GM12878 (cell line): ENCODE data around the gene INHBA. TPM values are rescaled to one million over a fixed set of nuclear protein-coding genes. Genes with fewer than 3 reads are reported as not detected.
A peak's percentile ranks its signal among the peaks of the same experiment; 100 is the strongest.

Experiments
- ATAC-seq: fragments of 200-7000 bp; cut with Tn5 transposase; 3 replicates; pipeline ENCODE4 v1.9.1; 2020; ENCODE audit warnings: mild to moderate bottlenecking, moderate library complexity
- BruUV-seq: library from RNA; stranded (reverse); fragments of 400-500 nt; replicated peaks from 2 replicates; lab custom pipeline; 2021; lab: Mats Ljungman, UMichigan
- CTCF ChIA-PET: fragments of 300-600 bp; sonication (Branson Sonifier 250); formaldehyde crosslinking; extraction: SDS; loops from one replicate; lab custom pipeline; 2021; ENCODE audit warnings: inconsistent platforms; lab: Yijun Ruan, JAX
- POLR2A ChIA-PET: fragments of 350-600 bp; formaldehyde crosslinking; extraction: SDS; loops from one replicate; lab custom pipeline; 2021; ENCODE audit warnings: inconsistent platforms; lab: Charles Lee
- RAD21 ChIA-PET: fragments of 300-600 bp; sonication (Branson Sonifier 250); formaldehyde crosslinking; loops from one replicate; lab custom pipeline; 2023; ENCODE audit warnings: antibody characterized with exemption; ENCODE audit not compliant: unreplicated experiment; lab: Charles Lee
- SMC1A ChIA-PET: fragments of 300-600 bp; sonication (Branson Sonifier 250); formaldehyde crosslinking; loops from one replicate; lab custom pipeline; 2023; ENCODE audit not compliant: unreplicated experiment, uncharacterized antibody; lab: Charles Lee
- DNase-seq: peaks from one replicate; pipeline ENCODE4 v3.0.0-alpha.2; 2011; ENCODE audit warnings: low read depth, low spot score
- FAIRE-seq: peaks from 3 replicates; lab custom pipeline; 2011; peaks lifted over from hg19 to GRCh38; lab: Jason Lieb, UNC
- H2AFZ ChIP-seq: 2 replicates; pipeline ENCODE4 v1.6.0; 2011; ENCODE audit warnings: low read depth, low read length, control low read depth; ENCODE audit not compliant: control insufficient read depth
- H3K27ac ChIP-seq: 2 replicates; pipeline ENCODE4 v1.5.1; 2011; ENCODE audit warnings: control low read depth; ENCODE audit not compliant: control insufficient read depth, insufficient read depth
- H3K27me3 ChIP-seq, 2 experiments: replicated peaks in 1 of 2; 2 replicates each; pipeline versions ENCODE4 v1.6.0 to v1.6.1; 2011; ENCODE audit warnings: low read length in 1 of 2; ENCODE audit not compliant: control insufficient read depth in 2 of 2, insufficient read depth in 2 of 2
- H3K36me3 ChIP-seq, 2 experiments: 2 replicates each; pipeline ENCODE4 v1.5.1; 2011; ENCODE audit warnings: low read length in 1 of 2; ENCODE audit not compliant: control insufficient read depth in 2 of 2, insufficient read depth in 2 of 2
- H3K4me1 ChIP-seq: 2 replicates; pipeline ENCODE4 v1.6.1; 2011; ENCODE audit warnings: mild to moderate bottlenecking, low read length, moderate library complexity, mixed read lengths; ENCODE audit not compliant: control insufficient read depth, insufficient read depth
- H3K4me2 ChIP-seq: 2 replicates; pipeline ENCODE4 v1.6.0; 2011; ENCODE audit warnings: control low read depth; ENCODE audit not compliant: control insufficient read depth, insufficient read depth
- H3K4me3 ChIP-seq: fragments of 200-600 bp; sonication (generic); 2 replicates; pipeline ENCODE4 v1.5.1; 2016
- H3K79me2 ChIP-seq: 2 replicates; pipeline ENCODE4 v1.6.0; 2011; ENCODE audit warnings: low read length; ENCODE audit not compliant: control insufficient read depth, insufficient read depth
- H3K9ac ChIP-seq: 2 replicates; pipeline ENCODE4 v1.8.0; 2011; ENCODE audit warnings: low read length, control low read depth, mixed read lengths; ENCODE audit not compliant: control insufficient read depth, insufficient read depth
- H3K9me3 ChIP-seq: replicated peaks from 3 replicates; pipeline ENCODE4 v1.5.1; 2011; ENCODE audit warnings: mild to moderate bottlenecking, low read length; ENCODE audit not compliant: control insufficient read depth, insufficient read depth
- H4K20me1 ChIP-seq: 2 replicates; pipeline ENCODE4 v1.6.0; 2011; ENCODE audit not compliant: control insufficient read depth, insufficient read depth
- IRF3 ChIP-seq: fragments of 450-650 bp; IDR thresholded peaks from 2 replicates; pipeline ENCODE4 v1.6.1; 2014; ENCODE audit warnings: mild to moderate bottlenecking
- MXI1 ChIP-seq: fragments of 150-350 bp; IDR thresholded peaks from 2 replicates; pipeline ENCODE4 v1.6.1; 2011; ENCODE audit warnings: low read depth, mild to moderate bottlenecking, inconsistent platforms, low read length, improper control_type of control experiment
- POLR2AphosphoS2 ChIP-seq: IDR thresholded peaks from 2 replicates; pipeline ENCODE4 v1.6.1; 2011; ENCODE audit warnings: low read depth, mild to moderate bottlenecking, low read length, improper control_type of control experiment, moderate library complexity
- SREBF1 ChIP-seq: IDR thresholded peaks from 2 replicates; pipeline ENCODE4 v1.6.1; 2012; ENCODE audit warnings: mild to moderate bottlenecking, low read length
- TCF3 ChIP-seq: IDR thresholded peaks from 2 replicates; pipeline ENCODE4 v1.6.1; 2012; ENCODE audit warnings: low read depth, mild to moderate bottlenecking, low read length, borderline replicate concordance; ENCODE audit not compliant: insufficient read depth
- USF2 ChIP-seq: IDR thresholded peaks from 2 replicates; pipeline ENCODE4 v1.6.1; 2011; ENCODE audit warnings: low read depth, low read length, improper control_type of control experiment, borderline replicate concordance
- ZNF207 ChIP-seq: fragments of 450-650 bp; IDR thresholded peaks from 2 replicates; pipeline ENCODE4 v1.6.1; 2014; ENCODE audit warnings: antibody characterized with exemption, mild to moderate bottlenecking, borderline replicate concordance
- WGBS: methylation state at CpG from one replicate; pipeline ENCODE4 v1.1.6; 2016; ENCODE audit warnings: low lambda C conversion rate; ENCODE audit not compliant: insufficient replicate concordance, insufficient coverage; ENCODE audit errors: missing lambda C conversion rate; 5-methylcytosine and 5-hydroxymethylcytosine counted together
- in situ Hi-C: fragments of 300-500 bp; cut with MboI; formaldehyde crosslinking; loops from 9 replicates; pipeline ENCODE4 v1.14.3; 2018; ENCODE audit warnings: mixed read lengths
- intact Hi-C: fragments of 100-400 bp; cut with micrococcal nuclease; formaldehyde crosslinking; loops from one replicate; pipeline ENCODE4 v1.14.2; 2022; ENCODE audit not compliant: unreplicated experiment
- polyA plus RNA-seq, 11 experiments: library from polyadenylated mRNA; depleted of rRNA in 4 of 11; unstranded in 6 of 11; stranded (reverse) in 5 of 11; fragments of >200 nt; fragmentation: Nextera tagmentation in 4 of 11; fragmentation: Illumina TruSeq in 1 of 11; extraction: Ambion mirVana in 4 of 11; extraction: Trizol in 1 of 11; gene quantifications; 1 replicate in 1 of 11; 2 replicates in 10 of 11; pipeline versions ENCODE4 v1.2.1 to v1.2.3, GENCODE V29; 2011 to 2016; ENCODE audit warnings: inconsistent platforms in 2 of 11, missing spikeins in 2 of 11, low read depth in 1 of 11
- total RNA-seq, 4 experiments: library from RNA; depleted of rRNA in 3 of 4; stranded (reverse); fragments of >200 nt in 3 of 4; fragmentation: Illumina TruSeq in 1 of 4; extraction: Trizol in 1 of 4; gene quantifications; 2 replicates each; pipeline versions ENCODE4 v1.2.1 to v1.2.3, GENCODE V29; 2013 to 2021
- TF ChIP-seq, protein P1 (sequence below): fragments of 450-650 bp; formaldehyde crosslinking; IDR thresholded peaks from 2 replicates; pipeline ENCODE4 v1.5.0; 2022; ENCODE audit warnings: mild to moderate bottlenecking, missing genetic modification characterization
- TF ChIP-seq, protein P2 (sequence below): fragments of 450-650 bp; IDR thresholded peaks from 2 replicates; pipeline ENCODE4 v1.6.1; 2016; ENCODE audit warnings: mild to moderate bottlenecking, moderate library complexity, borderline replicate concordance

INHBA gene
- total and polyA plus RNA-seq, 10 of the 15 experiments (the other 5 are each of a cell fraction or from before 2014, with no cell fraction given) = 0.04 to 0.05 (median 0.05) TPM; not detected in 6

GRCh38 chr7:41732436-41732785 lies 29.5 kb upstream of the INHBA start (continued):
- TF ChIP-seq, protein P1, sequence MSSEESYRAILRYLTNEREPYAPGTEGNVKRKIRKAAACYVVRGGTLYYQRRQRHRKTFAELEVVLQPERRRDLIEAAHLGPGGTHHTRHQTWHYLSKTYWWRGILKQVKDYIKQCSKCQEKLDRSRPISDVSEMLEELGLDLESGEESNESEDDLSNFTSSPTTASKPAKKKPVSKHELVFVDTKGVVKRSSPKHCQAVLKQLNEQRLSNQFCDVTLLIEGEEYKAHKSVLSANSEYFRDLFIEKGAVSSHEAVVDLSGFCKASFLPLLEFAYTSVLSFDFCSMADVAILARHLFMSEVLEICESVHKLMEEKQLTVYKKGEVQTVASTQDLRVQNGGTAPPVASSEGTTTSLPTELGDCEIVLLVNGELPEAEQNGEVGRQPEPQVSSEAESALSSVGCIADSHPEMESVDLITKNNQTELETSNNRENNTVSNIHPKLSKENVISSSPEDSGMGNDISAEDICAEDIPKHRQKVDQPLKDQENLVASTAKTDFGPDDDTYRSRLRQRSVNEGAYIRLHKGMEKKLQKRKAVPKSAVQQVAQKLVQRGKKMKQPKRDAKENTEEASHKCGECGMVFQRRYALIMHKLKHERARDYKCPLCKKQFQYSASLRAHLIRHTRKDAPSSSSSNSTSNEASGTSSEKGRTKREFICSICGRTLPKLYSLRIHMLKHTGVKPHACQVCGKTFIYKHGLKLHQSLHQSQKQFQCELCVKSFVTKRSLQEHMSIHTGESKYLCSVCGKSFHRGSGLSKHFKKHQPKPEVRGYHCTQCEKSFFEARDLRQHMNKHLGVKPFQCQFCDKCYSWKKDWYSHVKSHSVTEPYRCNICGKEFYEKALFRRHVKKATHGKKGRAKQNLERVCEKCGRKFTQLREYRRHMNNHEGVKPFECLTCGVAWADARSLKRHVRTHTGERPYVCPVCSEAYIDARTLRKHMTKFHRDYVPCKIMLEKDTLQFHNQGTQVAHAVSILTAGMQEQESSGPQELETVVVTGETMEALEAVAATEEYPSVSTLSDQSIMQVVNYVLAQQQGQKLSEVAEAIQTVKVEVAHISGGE (CRISPR knock-in tag) = no peak
- TF ChIP-seq IRF3 (no peak), TCF3 (no peak)

DNA sequence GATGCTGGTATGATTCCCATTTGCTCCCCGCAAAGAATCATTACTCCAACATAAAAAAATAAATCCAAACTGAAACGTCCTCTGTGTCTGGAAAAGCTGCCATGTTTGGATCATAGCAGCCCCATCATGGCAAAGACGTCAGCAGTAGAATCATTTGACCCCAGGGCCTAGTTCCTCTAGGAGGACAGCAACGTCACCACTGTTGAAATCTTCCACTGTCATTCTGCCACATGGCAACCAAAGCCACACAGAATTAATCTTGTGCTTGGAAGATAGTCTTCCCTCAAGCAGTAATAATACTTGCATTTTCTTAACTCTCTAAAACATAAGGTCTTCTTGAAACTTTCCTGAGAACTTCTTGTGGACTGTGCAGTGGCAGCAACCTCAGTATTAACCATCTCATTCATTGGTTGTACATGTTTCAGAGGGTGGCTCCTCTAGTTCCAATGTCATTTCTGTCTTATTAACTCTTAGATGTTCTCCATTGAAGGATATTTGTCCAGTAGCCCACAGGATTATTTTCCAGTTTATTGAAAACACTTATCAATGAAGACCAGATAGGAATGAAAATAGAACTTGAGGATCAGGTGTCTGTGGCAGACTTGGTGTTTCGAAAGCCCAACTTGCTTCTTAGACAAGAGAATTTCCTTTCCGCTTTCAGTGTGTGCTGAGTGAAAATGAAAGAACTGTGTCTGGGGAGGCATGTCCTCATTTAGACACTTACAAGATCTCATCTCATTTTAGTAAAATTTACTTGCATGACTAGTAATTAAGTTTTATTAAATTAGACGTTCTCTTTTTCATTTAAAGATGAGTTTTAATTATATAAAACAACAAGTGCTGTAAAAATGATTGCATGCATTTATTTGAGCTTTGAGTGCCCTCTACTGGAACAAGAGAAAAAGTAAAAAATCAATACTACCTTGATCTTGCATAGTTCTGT lies 28.9 kb upstream of the INHBA start:
- no peaks in the 10 kb centered on the region for H4K20me1 ChIP-seq
- ChIA-PET CTCF (interaction anchor here (1.2 to 2.6 kb wide), 4 partner anchors 26 to 209 kb away, joined by 3 to 8 read pairs (median 5); partner anchors contain the start of gene INHBA), SMC1A (interaction anchor here (1.0 to 1.4 kb wide), 3 partner anchors 22 to 150 kb away, joined by 3 to 6 read pairs (median 3); no protein-coding TSS in a partner anchor), POLR2A (no interaction called here), RAD21 (interaction anchor here (0.7 to 1.0 kb wide), 2 partner anchors 29 to 155 kb away, joined by 3 to 4 read pairs; partner anchors contain the start of gene INHBA)
- DNase-seq (peak; percentile 66), ATAC-seq (peak; percentile 95), FAIRE-seq (peak; percentile 92)
- no peak overlapping the region for H3K27ac ChIP-seq
- H3K4me1 ChIP-seq = peaks cover 7% of the 10 kb centered on the region
- H3K36me3 ChIP-seq = no peaks in the 10 kb centered on the region
- H3K9ac ChIP-seq = no peak overlapping the region
- no TSS peak for BruUV-seq
- H3K27me3 ChIP-seq = no peaks in the 10 kb centered on the region
- no peaks in the 10 kb centered on the region; the same call in 1 of the 3 replicates for H3K9me3 ChIP-seq
- peak overlapping the region; percentile 41; the same call in 1 of the 2 replicates for H3K4me2 ChIP-seq
- in situ Hi-C loops (loop anchor here (5.0 kb wide), 1 partner anchor 151 kb away; no protein-coding TSS in a partner anchor), intact Hi-C loops (loop anchor here (5.0 kb wide), 1 partner anchor 151 kb away; no protein-coding TSS in a partner anchor)
- H3K4me3 ChIP-seq = no peak overlapping the region
- H2AFZ ChIP-seq = no peak overlapping the region
- WGBS = 35% methylated on average over 7 of the region's 7 CpGs
- H3K79me2 ChIP-seq = no peaks in the 10 kb centered on the region
- no peak for TF ChIP-seq SREBF1
- no peak for TF ChIP-seq ZNF207
- TF ChIP-seq MXI1 = no peak
- TF ChIP-seq USF2 = no peak
- no peak for TF ChIP-seq POLR2AphosphoS2
- TF ChIP-seq, protein P2, sequence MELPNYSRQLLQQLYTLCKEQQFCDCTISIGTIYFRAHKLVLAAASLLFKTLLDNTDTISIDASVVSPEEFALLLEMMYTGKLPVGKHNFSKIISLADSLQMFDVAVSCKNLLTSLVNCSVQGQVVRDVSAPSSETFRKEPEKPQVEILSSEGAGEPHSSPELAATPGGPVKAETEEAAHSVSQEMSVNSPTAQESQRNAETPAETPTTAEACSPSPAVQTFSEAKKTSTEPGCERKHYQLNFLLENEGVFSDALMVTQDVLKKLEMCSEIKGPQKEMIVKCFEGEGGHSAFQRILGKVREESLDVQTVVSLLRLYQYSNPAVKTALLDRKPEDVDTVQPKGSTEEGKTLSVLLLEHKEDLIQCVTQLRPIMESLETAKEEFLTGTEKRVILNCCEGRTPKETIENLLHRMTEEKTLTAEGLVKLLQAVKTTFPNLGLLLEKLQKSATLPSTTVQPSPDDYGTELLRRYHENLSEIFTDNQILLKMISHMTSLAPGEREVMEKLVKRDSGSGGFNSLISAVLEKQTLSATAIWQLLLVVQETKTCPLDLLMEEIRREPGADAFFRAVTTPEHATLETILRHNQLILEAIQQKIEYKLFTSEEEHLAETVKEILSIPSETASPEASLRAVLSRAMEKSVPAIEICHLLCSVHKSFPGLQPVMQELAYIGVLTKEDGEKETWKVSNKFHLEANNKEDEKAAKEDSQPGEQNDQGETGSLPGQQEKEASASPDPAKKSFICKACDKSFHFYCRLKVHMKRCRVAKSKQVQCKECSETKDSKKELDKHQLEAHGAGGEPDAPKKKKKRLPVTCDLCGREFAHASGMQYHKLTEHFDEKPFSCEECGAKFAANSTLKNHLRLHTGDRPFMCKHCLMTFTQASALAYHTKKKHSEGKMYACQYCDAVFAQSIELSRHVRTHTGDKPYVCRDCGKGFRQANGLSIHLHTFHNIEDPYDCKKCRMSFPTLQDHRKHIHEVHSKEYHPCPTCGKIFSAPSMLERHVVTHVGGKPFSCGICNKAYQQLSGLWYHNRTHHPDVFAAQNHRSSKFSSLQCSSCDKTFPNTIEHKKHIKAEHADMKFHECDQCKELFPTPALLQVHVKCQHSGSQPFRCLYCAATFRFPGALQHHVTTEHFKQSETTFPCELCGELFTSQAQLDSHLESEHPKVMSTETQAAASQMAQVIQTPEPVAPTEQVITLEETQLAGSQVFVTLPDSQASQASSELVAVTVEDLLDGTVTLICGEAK = no peak
